ENCODE measurements around the gene GPR35.

GRCh38 chr2:240615396-240615795 lies 9.9 kb upstream of the GPR35 start:
- TF ChIP-seq CTCF (IDR thresholded peaks at IDR 0.05): no peak
- no peak for TF ChIP-seq POLR2A (IDR thresholded peaks at IDR 0.05)

All from Peyer's patch (tissue), 4 donors.